ENCODE measurements around the gene TNIK. TPM values are rescaled to one million over a fixed set of nuclear protein-coding genes. Genes with fewer than 3 reads are reported as not detected.

TNIK gene
- total RNA-seq, 1 experiment from 2014 or later = 0.69 TPM

DNA sequence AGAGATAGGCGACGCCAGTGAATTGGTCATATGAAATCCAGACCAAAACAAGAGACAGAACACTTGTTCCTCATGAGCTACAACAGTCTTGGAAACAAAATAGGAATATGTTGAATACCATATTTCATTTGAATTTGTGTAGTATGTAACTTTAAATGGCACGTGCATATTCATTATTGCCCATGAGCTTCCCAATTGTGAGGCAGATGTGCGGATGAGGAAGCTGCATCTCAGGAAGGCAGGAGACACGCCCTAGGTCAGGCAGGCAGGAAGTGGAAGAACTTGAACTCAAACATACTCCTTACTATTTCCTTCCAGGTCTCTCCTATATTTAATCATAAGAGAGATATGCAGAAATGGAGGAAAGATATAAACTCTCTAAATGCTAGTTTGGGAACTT lies 326.9 kb downstream of the TNIK start:
- H3K4me3 ChIP-seq (ENCODE audit: low read depth, low read length, poor library complexity, severe bottlenecking) = no peak overlapping the region
- TF ChIP-seq, protein P1, sequence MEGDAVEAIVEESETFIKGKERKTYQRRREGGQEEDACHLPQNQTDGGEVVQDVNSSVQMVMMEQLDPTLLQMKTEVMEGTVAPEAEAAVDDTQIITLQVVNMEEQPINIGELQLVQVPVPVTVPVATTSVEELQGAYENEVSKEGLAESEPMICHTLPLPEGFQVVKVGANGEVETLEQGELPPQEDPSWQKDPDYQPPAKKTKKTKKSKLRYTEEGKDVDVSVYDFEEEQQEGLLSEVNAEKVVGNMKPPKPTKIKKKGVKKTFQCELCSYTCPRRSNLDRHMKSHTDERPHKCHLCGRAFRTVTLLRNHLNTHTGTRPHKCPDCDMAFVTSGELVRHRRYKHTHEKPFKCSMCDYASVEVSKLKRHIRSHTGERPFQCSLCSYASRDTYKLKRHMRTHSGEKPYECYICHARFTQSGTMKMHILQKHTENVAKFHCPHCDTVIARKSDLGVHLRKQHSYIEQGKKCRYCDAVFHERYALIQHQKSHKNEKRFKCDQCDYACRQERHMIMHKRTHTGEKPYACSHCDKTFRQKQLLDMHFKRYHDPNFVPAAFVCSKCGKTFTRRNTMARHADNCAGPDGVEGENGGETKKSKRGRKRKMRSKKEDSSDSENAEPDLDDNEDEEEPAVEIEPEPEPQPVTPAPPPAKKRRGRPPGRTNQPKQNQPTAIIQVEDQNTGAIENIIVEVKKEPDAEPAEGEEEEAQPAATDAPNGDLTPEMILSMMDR (conservative IDR thresholded peaks at IDR 0.05; ENCODE audit: low read depth, low read length) = no peak
- TF ChIP-seq EZH2 (IDR thresholded peaks at IDR 0.05; ENCODE audit: borderline replicate concordance, low read depth, low read length, poor library complexity, severe bottlenecking) = no peak
- intact Hi-C loops (cut with micrococcal nuclease; ENCODE audit: unreplicated experiment) = no loop called here
- H3K36me3 ChIP-seq (ENCODE audit: insufficient read depth, low read length, poor library complexity, severe bottlenecking) = no peaks in the 10 kb centered on the region
- H3K9me3 ChIP-seq (ENCODE audit: low read depth, low read length, poor library complexity, severe bottlenecking) = no peaks in the 10 kb centered on the region
- no peak overlapping the region for H3K27ac ChIP-seq (ENCODE audit: low read depth, low read length, poor library complexity, severe bottlenecking)
- CTCF ChIA-PET = no interaction called here
- no TSS peak for BruUV-seq (replicated peaks)
- DNase-seq (ENCODE audit: low spot score) = no peak
- H3K4me1 ChIP-seq (ENCODE audit: insufficient read depth, low read length, poor library complexity, severe bottlenecking) = no peaks in the 10 kb centered on the region
- no peaks in the 10 kb centered on the region for H3K27me3 ChIP-seq (replicated peaks; ENCODE audit: insufficient read depth, low read depth, low read length, poor library complexity)
- POLR2A ChIA-PET (ENCODE audit: low non-redundant PET) = no interaction called here

DNA sequence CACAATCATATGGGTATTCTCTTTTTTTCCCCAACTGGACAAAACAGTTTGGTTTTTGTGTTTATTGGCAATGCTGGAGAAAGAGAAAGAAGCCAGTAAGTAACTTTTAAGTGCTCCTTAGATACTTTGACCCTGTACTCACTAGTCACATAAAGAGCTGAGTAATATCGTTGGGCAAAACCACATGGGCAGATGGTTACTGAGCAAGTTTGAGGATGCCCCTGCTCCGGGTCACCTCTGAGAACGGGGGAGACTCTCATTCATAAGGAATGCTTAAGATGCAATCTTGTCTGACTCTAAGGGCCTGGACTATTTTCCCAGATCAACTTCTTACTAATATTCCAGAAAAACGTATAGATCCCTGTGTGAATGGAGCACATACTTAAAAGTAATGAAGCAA lies 327.3 kb downstream of the TNIK start:
- Histone ChIP-seq H3K9me3 (ENCODE audit: low read depth, low read length, poor library complexity, severe bottlenecking) (no peaks in the 10 kb centered on the region), H3K4me3 (ENCODE audit: low read depth, low read length, poor library complexity, severe bottlenecking) (no peak overlapping the region), H3K27me3 (replicated peaks; ENCODE audit: insufficient read depth, low read depth, low read length, poor library complexity) (no peaks in the 10 kb centered on the region), H3K36me3 (ENCODE audit: insufficient read depth, low read length, poor library complexity, severe bottlenecking) (no peaks in the 10 kb centered on the region), H3K4me1 (ENCODE audit: insufficient read depth, low read length, poor library complexity, severe bottlenecking) (no peaks in the 10 kb centered on the region), H3K27ac (ENCODE audit: low read depth, low read length, poor library complexity, severe bottlenecking) (no peak overlapping the region)
- ChIA-PET POLR2A (ENCODE audit: low non-redundant PET) (no interaction called here), CTCF (no interaction called here)
- TF ChIP-seq, protein P1 (conservative IDR thresholded peaks at IDR 0.05; ENCODE audit: low read depth, low read length) = no peak
- no peak for TF ChIP-seq EZH2 (IDR thresholded peaks at IDR 0.05; ENCODE audit: borderline replicate concordance, low read depth, low read length, poor library complexity, severe bottlenecking)
- no peak for DNase-seq (ENCODE audit: low spot score)
- intact Hi-C loops (cut with micrococcal nuclease; ENCODE audit: unreplicated experiment) = no loop called here
- BruUV-seq (replicated peaks) = no TSS peak

GRCh38 chr3:171129827-171130226 lies 330.4 kb downstream of the TNIK start:
- ChIA-PET POLR2A (ENCODE audit: low non-redundant PET) (no interaction called here), CTCF (no interaction called here)
- Histone ChIP-seq H3K9me3 (ENCODE audit: low read depth, low read length, poor library complexity, severe bottlenecking) (no peaks in the 10 kb centered on the region), H3K27me3 (replicated peaks; ENCODE audit: insufficient read depth, low read depth, low read length, poor library complexity) (no peaks in the 10 kb centered on the region), H3K4me3 (ENCODE audit: low read depth, low read length, poor library complexity, severe bottlenecking) (no peak overlapping the region), H3K4me1 (ENCODE audit: insufficient read depth, low read length, poor library complexity, severe bottlenecking) (no peaks in the 10 kb centered on the region), H3K36me3 (ENCODE audit: insufficient read depth, low read length, poor library complexity, severe bottlenecking) (no peaks in the 10 kb centered on the region), H3K27ac (ENCODE audit: low read depth, low read length, poor library complexity, severe bottlenecking) (no peak overlapping the region)
- TF ChIP-seq, protein P1 (conservative IDR thresholded peaks at IDR 0.05; ENCODE audit: low read depth, low read length) = no peak
- TF ChIP-seq EZH2 (IDR thresholded peaks at IDR 0.05; ENCODE audit: borderline replicate concordance, low read depth, low read length, poor library complexity, severe bottlenecking) = no peak
- no TSS peak for BruUV-seq (replicated peaks)
- intact Hi-C loops (cut with micrococcal nuclease; ENCODE audit: unreplicated experiment) = no loop called here
- peak; percentile 12 for DNase-seq (ENCODE audit: low spot score)

Measured in A673 (cell line).